HepG2 (cell line): Measurements from ENCODE around the gene GRHL1. TPM values are rescaled to one million over a fixed set of nuclear protein-coding genes. Genes with fewer than 3 reads are reported as not detected.

ENCODE experiments used
- ATAC-seq: fragments of 200-7000 bp; cut with Tn5 transposase; 3 replicates; pipeline ENCODE4 v1.9.1; 2020; ENCODE audit warnings: mild to moderate bottlenecking, moderate library complexity
- BruUV-seq: library from RNA; stranded (reverse); fragments of 400-500 nt; replicated peaks from 2 replicates; lab custom pipeline; 2021; lab: Mats Ljungman, UMichigan
- CTCF ChIA-PET: fragments of 300-600 bp; formaldehyde crosslinking; extraction: SDS; loops from one replicate; lab custom pipeline; 2021; ENCODE audit warnings: low total read pairs, inconsistent platforms, low intra/inter-chr PET ratio; lab: Yijun Ruan, JAX
- POLR2A ChIA-PET: fragments of 350-600 bp; sonication (Branson Sonifier 250); formaldehyde crosslinking; loops from one replicate; lab custom pipeline; 2020; ENCODE audit warnings: antibody characterized with exemption, inconsistent platforms; lab: Yijun Ruan, JAX
- DNase-seq: peaks from one replicate; pipeline ENCODE4 v3.0.0-alpha.2; 2015; ENCODE audit warnings: low spot score
- FAIRE-seq: peaks from 3 replicates; lab custom pipeline; 2011; peaks lifted over from hg19 to GRCh38; lab: Jason Lieb, UNC
- H2AFZ ChIP-seq: one replicate; pipeline ENCODE4 v1.6.1; 2011; ENCODE audit warnings: low read length, inconsistent platforms
- H3K27ac ChIP-seq: fragments of 300-600 bp; 3 replicates; pipeline ENCODE4 v1.8.0; 2011; ENCODE audit warnings: mixed run types, mild to moderate bottlenecking, mixed read lengths, low read length, inconsistent platforms; ENCODE audit not compliant: insufficient read depth; ENCODE audit errors: extremely low read length
- H3K27me3 ChIP-seq, 2 experiments: fragments of 200-600 bp in 1 of 2; 2 replicates in 1 of 2; 3 replicates in 1 of 2; pipeline versions ENCODE4 v1.6.0 to v1.8.0; 2011; ENCODE audit warnings: low read length in 2 of 2, mild to moderate bottlenecking in 2 of 2, moderate library complexity in 2 of 2, inconsistent platforms in 1 of 2; ENCODE audit not compliant: insufficient read depth in 2 of 2, control insufficient read depth in 1 of 2
- H3K36me3 ChIP-seq, 2 experiments: fragments of 200-600 bp in 1 of 2; replicated peaks in 1 of 2; 2 replicates in 1 of 2; 3 replicates in 1 of 2; pipeline versions ENCODE4 v1.5.1 to v1.8.0; 2011; ENCODE audit warnings: low read length in 2 of 2, inconsistent platforms in 1 of 2; ENCODE audit not compliant: insufficient read depth in 2 of 2, control insufficient read depth in 1 of 2
- H3K4me1 ChIP-seq: 2 replicates; pipeline ENCODE4 v1.5.1; 2012; ENCODE audit warnings: low read length, inconsistent platforms; ENCODE audit not compliant: insufficient read depth
- H3K4me2 ChIP-seq: 2 replicates; pipeline ENCODE4 v1.6.0; 2011; ENCODE audit warnings: low read depth, low read length, inconsistent platforms
- H3K4me3 ChIP-seq, 3 experiments: fragments of 200-600 bp in 1 of 3; sonication (generic), shearing (Covaris generic) in 1 of 3; replicated peaks in 1 of 3; 2 replicates each; pipeline ENCODE4 v1.5.1; 2011 to 2016; ENCODE audit warnings: low read length in 3 of 3, inconsistent platforms in 2 of 3, low read depth in 2 of 3, mild to moderate bottlenecking in 2 of 3, control low read depth in 1 of 3, mixed read lengths in 1 of 3; ENCODE audit not compliant: insufficient read depth in 1 of 3
- H3K79me2 ChIP-seq: one replicate; pipeline ENCODE4 v1.6.1; 2011; ENCODE audit warnings: low read length, inconsistent platforms; ENCODE audit not compliant: insufficient read depth
- H3K9ac ChIP-seq: 2 replicates; pipeline ENCODE4 v1.6.0; 2011; ENCODE audit warnings: mild to moderate bottlenecking, low read depth, low read length, inconsistent platforms; ENCODE audit not compliant: insufficient read depth
- H3K9me3 ChIP-seq: 2 replicates; pipeline ENCODE4 v1.5.1; 2012; ENCODE audit warnings: mild to moderate bottlenecking, low read length
- H4K20me1 ChIP-seq: 2 replicates; pipeline ENCODE4 v1.6.0; 2011; ENCODE audit warnings: inconsistent platforms, mild to moderate bottlenecking, low read length, moderate library complexity; ENCODE audit not compliant: insufficient read depth
- FOXM1 ChIP-seq: sonication (generic); formaldehyde crosslinking; IDR thresholded peaks from 2 replicates; pipeline ENCODE4 v1.5.0; 2020; ENCODE audit warnings: missing genetic modification reagents
- MTF2 ChIP-seq: sonication (generic); formaldehyde crosslinking; IDR thresholded peaks from 2 replicates; pipeline ENCODE4 v1.5.0; 2020; ENCODE audit warnings: missing genetic modification reagents, borderline replicate concordance
- NCOA1 ChIP-seq: sonication (generic); formaldehyde crosslinking; IDR thresholded peaks from 2 replicates; pipeline ENCODE4 v1.9.0; 2021; ENCODE audit warnings: missing genetic modification reagents
- NFATC3 ChIP-seq: sonication (generic); formaldehyde crosslinking; IDR thresholded peaks from 2 replicates; pipeline ENCODE4 v1.5.1; 2020; ENCODE audit warnings: mild to moderate bottlenecking, missing genetic modification reagents
- NR2F1 ChIP-seq, 2 experiments: fragments of 450-650 bp in 1 of 2; formaldehyde crosslinking in 1 of 2; IDR thresholded peaks; 2 replicates each; pipeline versions ENCODE4 v1.5.0 to v1.6.1; 2016 to 2020; ENCODE audit warnings: mild to moderate bottlenecking in 1 of 2, missing compliant biosample characterization in 1 of 2, missing genetic modification reagents in 1 of 2, moderate library complexity in 1 of 2
- PITX1 ChIP-seq: sonication (generic); formaldehyde crosslinking; IDR thresholded peaks from 2 replicates; pipeline ENCODE4 v1.5.1; 2020; ENCODE audit warnings: mild to moderate bottlenecking, missing genetic modification reagents
- POLR2AphosphoS2 ChIP-seq: IDR thresholded peaks from 2 replicates; pipeline ENCODE4 v1.6.1; 2011; ENCODE audit warnings: low read depth, low read length, improper control_type of control experiment
- PPARG ChIP-seq: conservative IDR thresholded peaks from 2 replicates; pipeline ENCODE4 v1.6.1; 2016; ENCODE audit warnings: missing biosample characterization, missing genetic modification reagents
- THAP11 ChIP-seq: IDR thresholded peaks from 2 replicates; pipeline ENCODE4 v1.6.1; 2016; ENCODE audit warnings: missing biosample characterization, missing genetic modification reagents
- THYN1 ChIP-seq: sonication (generic); formaldehyde crosslinking; IDR thresholded peaks from 2 replicates; pipeline ENCODE4 v1.8.1; 2023; ENCODE audit warnings: low read depth, mild to moderate bottlenecking, moderate library complexity, missing genetic modification reagents, borderline replicate concordance
- ZFP90 ChIP-seq: sonication (generic); formaldehyde crosslinking; IDR thresholded peaks from 2 replicates; pipeline ENCODE4 v1.8.0; 2022; ENCODE audit warnings: missing genetic modification reagents, mild to moderate bottlenecking, inconsistent platforms, borderline replicate concordance
- ZMYM3 ChIP-seq: sonication (generic); formaldehyde crosslinking; IDR thresholded peaks from 2 replicates; pipeline ENCODE4 v1.5.1; 2020; ENCODE audit warnings: mild to moderate bottlenecking, missing genetic modification reagents
- ZMYM4 ChIP-seq: sonication (generic); formaldehyde crosslinking; IDR thresholded peaks from 2 replicates; pipeline ENCODE4 v1.8.1; 2023; ENCODE audit warnings: mild to moderate bottlenecking, missing genetic modification reagents
- ZNF382 ChIP-seq: sonication (generic); formaldehyde crosslinking; IDR thresholded peaks from 2 replicates; pipeline ENCODE4 v1.5.0; 2020; ENCODE audit warnings: missing genetic modification reagents, mild to moderate bottlenecking, borderline replicate concordance
- ZNF768 ChIP-seq: sonication (generic); formaldehyde crosslinking; IDR thresholded peaks from 2 replicates; pipeline ENCODE4 v1.4.0; 2020; ENCODE audit warnings: missing genetic modification reagents
- ZNF782 ChIP-seq: sonication (generic); formaldehyde crosslinking; IDR thresholded peaks from 2 replicates; pipeline ENCODE4 v1.4.0; 2020; ENCODE audit warnings: missing genetic modification reagents, mild to moderate bottlenecking, borderline replicate concordance
- WGBS: methylation state at CpG from one replicate; pipeline ENCODE4 v1.1.6; 2017; ENCODE audit warnings: low lambda C conversion rate; 5-methylcytosine and 5-hydroxymethylcytosine counted together
- in situ Hi-C: cut with HindIII; loops from 2 replicates; pipeline ENCODE4 v1.10.0; 2017; ENCODE audit warnings: low pct_unique_long_range_greater_than_20kb; ENCODE audit not compliant: extremely low pct_ligation_motif_present
- intact Hi-C: fragments of 100-400 bp; cut with micrococcal nuclease; formaldehyde crosslinking; loops from one replicate; pipeline ENCODE4 v1.10.0; 2022; ENCODE audit not compliant: unreplicated experiment
- polyA plus RNA-seq, 8 experiments: library from polyadenylated mRNA; depleted of rRNA in 3 of 8; stranded (reverse) in 7 of 8; unstranded in 1 of 8; fragments of >200 nt; fragmentation: Illumina TruSeq in 4 of 8; extraction: Trizol in 4 of 8; gene quantifications; 2 replicates each; pipeline versions ENCODE4 v1.2.1 to v1.2.3, GENCODE V29; 2011 to 2016; ENCODE audit warnings: low read depth in 4 of 8, missing spikeins in 1 of 8, mixed read lengths in 1 of 8; ENCODE audit not compliant: insufficient read depth in 1 of 8
- total RNA-seq, 5 experiments: library from RNA; depleted of rRNA; stranded (reverse); fragments of >200 nt; fragmentation: Illumina TruSeq; extraction: Trizol; gene quantifications; 2 replicates each; pipeline ENCODE4 v1.2.3, GENCODE V29; 2016; ENCODE audit warnings: low read depth in 1 of 5
- TF ChIP-seq, protein P1 (sequence below): IDR thresholded peaks from 2 replicates; pipeline ENCODE4 v1.6.1; 2016; ENCODE audit warnings: missing genetic modification reagents, missing compliant biosample characterization
- TF ChIP-seq, protein P2 (sequence below): sonication (generic); formaldehyde crosslinking; IDR thresholded peaks from 2 replicates; pipeline ENCODE4 v1.4.0; 2020; ENCODE audit warnings: mild to moderate bottlenecking, missing genetic modification reagents
- TF ChIP-seq, protein P3 (sequence below): sonication (generic); formaldehyde crosslinking; IDR thresholded peaks from 2 replicates; pipeline ENCODE4 v1.5.1; 2020; ENCODE audit warnings: missing genetic modification reagents, mild to moderate bottlenecking, borderline replicate concordance

GRHL1 gene
- total and polyA plus RNA-seq, 2 of the 13 experiments (the other 11 are each of a cell fraction or from before 2014, with no cell fraction given): 9.3 to 12.0 TPM

DNA sequence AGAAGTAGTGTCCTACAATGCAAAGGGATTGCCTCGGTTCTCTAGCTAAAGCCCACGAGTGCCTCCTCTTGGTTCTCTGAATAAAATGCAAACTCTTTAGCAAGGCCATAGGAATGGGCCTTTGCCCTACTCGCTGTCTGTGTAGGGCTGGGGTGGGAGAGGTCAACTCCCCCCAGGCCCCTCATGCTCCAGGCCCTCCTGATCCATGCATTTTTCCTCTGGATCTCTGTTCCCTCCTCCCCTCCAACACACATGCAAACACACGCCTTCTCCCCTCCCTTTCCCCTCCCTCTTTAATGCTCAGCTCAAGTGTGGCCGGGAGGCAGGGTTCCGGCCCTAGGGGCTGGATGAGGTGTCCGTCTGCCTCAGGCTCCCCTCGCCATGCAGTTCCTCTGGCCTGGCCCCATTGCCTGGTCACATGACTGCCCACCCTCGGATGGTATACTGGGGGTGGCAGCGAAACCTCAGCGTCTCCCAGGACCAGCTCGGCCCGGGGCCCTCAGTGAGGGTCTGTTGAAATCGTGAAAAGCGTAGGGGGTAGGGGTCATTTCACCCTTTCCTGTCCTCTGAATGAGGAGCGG, 77.0 kb downstream of the GRHL1 start:
- DNase-seq (no peak), FAIRE-seq (peak; percentile 18), ATAC-seq (peak; percentile 67)
- BruUV-seq: no TSS peak
- POLR2A ChIA-PET: interaction anchor here (0.7 to 2.8 kb wide), 5 partner anchors 9 to 44 kb away, joined by 3 to 18 read pairs (median 6); partner anchors contain the start of gene KLF11
- no peaks in the 10 kb centered on the region for H4K20me1 ChIP-seq
- no peak overlapping the region for H2AFZ ChIP-seq
- H3K27me3 ChIP-seq: peaks cover 4 to 67% of the 10 kb centered on the region in 2 experiments; a peak in 4 of 5 replicates
- no peaks in the 10 kb centered on the region for H3K36me3 ChIP-seq
- peaks cover 39% of the 10 kb centered on the region for H3K4me1 ChIP-seq
- no peaks in the 10 kb centered on the region for H3K9me3 ChIP-seq
- in situ Hi-C loops (no loop called here), intact Hi-C loops (no loop called here)
- H3K4me3 ChIP-seq: peak overlapping the region in 1 of 3 experiments; percentile 45; a peak in 1 of 6 replicates
- CTCF ChIA-PET: interaction anchor here (0.8 to 1.5 kb wide), 5 partner anchors 20 to 258 kb away, joined by 3 to 6 read pairs (median 4); no protein-coding TSS in a partner anchor
- peak overlapping the region; percentile 25; the same call in 1 of the 2 replicates for H3K9ac ChIP-seq
- peak overlapping the region; percentile 65 for H3K4me2 ChIP-seq
- no peak overlapping the region for H3K27ac ChIP-seq
- H3K79me2 ChIP-seq: no peaks in the 10 kb centered on the region
- WGBS: 30% methylated on average over 13 of the region's 16 CpGs
- TF ChIP-seq NR2F1 (CRISPR knock-in tag; IDR thresholded peaks at IDR 0.05) (peak in 1 of 2 experiments; percentile 36; a peak in 1 of 4 replicates), NCOA1 (no peak), ZNF382 (CRISPR knock-in tag) (no peak), POLR2AphosphoS2 (no peak), THYN1 (CRISPR knock-in tag) (no peak), ZNF782 (CRISPR knock-in tag) (no peak), THAP11 (CRISPR knock-in tag) (0 out of 2 replicates have a peak, but pooled peaks have one; percentile 25), FOXM1 (CRISPR knock-in tag) (no peak), PITX1 (CRISPR knock-in tag) (peak; percentile 43; the same call in 1 of the 2 replicates), ZMYM4 (CRISPR knock-in tag) (peak; percentile 32; the same call in 1 of the 2 replicates), ZFP90 (CRISPR knock-in tag) (0 out of 2 replicates have a peak, but pooled peaks have one; percentile 50), ZNF768 (0 out of 2 replicates have a peak, but pooled peaks have one; percentile 8), ZMYM3 (CRISPR knock-in tag) (peak; percentile 20; the same call in 1 of the 2 replicates), PPARG (CRISPR knock-in tag) (peak; percentile 82), NFATC3 (CRISPR knock-in tag) (no peak), MTF2 (CRISPR knock-in tag) (peak; percentile 68; the same call in 1 of the 2 replicates)
- TF ChIP-seq, protein P1, sequence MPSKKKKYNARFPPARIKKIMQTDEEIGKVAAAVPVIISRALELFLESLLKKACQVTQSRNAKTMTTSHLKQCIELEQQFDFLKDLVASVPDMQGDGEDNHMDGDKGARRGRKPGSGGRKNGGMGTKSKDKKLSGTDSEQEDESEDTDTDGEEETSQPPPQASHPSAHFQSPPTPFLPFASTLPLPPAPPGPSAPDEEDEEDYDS (CRISPR knock-in tag): 0 out of 2 replicates have a peak, but pooled peaks have one; percentile 12
- TF ChIP-seq, protein P2, sequence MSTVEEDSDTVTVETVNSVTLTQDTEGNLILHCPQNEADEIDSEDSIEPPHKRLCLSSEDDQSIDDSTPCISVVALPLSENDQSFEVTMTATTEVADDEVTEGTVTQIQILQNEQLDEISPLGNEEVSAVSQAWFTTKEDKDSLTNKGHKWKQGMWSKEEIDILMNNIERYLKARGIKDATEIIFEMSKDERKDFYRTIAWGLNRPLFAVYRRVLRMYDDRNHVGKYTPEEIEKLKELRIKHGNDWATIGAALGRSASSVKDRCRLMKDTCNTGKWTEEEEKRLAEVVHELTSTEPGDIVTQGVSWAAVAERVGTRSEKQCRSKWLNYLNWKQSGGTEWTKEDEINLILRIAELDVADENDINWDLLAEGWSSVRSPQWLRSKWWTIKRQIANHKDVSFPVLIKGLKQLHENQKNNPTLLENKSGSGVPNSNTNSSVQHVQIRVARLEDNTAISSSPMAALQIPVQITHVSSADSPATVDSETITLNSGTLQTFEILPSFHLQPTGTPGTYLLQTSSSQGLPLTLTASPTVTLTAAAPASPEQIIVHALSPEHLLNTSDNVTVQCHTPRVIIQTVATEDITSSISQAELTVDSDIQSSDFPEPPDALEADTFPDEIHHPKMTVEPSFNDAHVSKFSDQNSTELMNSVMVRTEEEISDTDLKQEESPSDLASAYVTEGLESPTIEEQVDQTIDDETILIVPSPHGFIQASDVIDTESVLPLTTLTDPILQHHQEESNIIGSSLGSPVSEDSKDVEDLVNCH: no peak
- TF ChIP-seq, protein P3, sequence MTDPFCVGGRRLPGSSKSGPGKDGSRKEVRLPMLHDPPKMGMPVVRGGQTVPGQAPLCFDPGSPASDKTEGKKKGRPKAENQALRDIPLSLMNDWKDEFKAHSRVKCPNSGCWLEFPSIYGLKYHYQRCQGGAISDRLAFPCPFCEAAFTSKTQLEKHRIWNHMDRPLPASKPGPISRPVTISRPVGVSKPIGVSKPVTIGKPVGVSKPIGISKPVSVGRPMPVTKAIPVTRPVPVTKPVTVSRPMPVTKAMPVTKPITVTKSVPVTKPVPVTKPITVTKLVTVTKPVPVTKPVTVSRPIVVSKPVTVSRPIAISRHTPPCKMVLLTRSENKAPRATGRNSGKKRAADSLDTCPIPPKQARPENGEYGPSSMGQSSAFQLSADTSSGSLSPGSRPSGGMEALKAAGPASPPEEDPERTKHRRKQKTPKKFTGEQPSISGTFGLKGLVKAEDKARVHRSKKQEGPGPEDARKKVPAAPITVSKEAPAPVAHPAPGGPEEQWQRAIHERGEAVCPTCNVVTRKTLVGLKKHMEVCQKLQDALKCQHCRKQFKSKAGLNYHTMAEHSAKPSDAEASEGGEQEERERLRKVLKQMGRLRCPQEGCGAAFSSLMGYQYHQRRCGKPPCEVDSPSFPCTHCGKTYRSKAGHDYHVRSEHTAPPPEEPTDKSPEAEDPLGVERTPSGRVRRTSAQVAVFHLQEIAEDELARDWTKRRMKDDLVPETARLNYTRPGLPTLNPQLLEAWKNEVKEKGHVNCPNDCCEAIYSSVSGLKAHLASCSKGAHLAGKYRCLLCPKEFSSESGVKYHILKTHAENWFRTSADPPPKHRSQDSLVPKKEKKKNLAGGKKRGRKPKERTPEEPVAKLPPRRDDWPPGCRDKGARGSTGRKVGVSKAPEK (CRISPR knock-in tag): 0 out of 2 replicates have a peak, but pooled peaks have one; percentile 45
